Measurements from ENCODE around the gene TACC2. TPM values are rescaled to one million over a fixed set of nuclear protein-coding genes. Genes with fewer than 3 reads are reported as not detected.

The TACC2 gene
- total RNA-seq, 1 donor from 2014 or later = 10.7 TPM

- Mint-ChIP-seq H3K27me3 (ENCODE audit: insufficient read depth, low read depth) (no peaks in the 10 kb centered on the region), H3K27ac (no peak overlapping the region), H3K9me3 (no peaks in the 10 kb centered on the region), H3K4me1 (peaks cover 21% of the 10 kb centered on the region), H3K36me3 (peaks cover 45% of the 10 kb centered on the region), H3K4me3 (no peak overlapping the region)
- Histone ChIP-seq H3K4me1 (peaks cover 7% of the 10 kb centered on the region), H3K4me2 (no peak overlapping the region), H3F3A (ENCODE audit: low read depth) (no peaks in the 10 kb centered on the region), H3K36me3 (no peaks in the 10 kb centered on the region), H3K9ac (no peak overlapping the region), H3K27me3 (no peaks in the 10 kb centered on the region), H3K9me3 (ENCODE audit: low read depth) (no peaks in the 10 kb centered on the region), H3K4me3 (no peak overlapping the region), H2AFZ (replicated peaks) (no peak overlapping the region), H3K79me2 (ENCODE audit: low read depth) (no peaks in the 10 kb centered on the region), H4K20me1 (ENCODE audit: low read depth) (peaks cover 3% of the 10 kb centered on the region), H3K27ac (no peak overlapping the region)
- TF ChIP-seq CTCF (IDR thresholded peaks at IDR 0.05) = no peak
- TF ChIP-seq EZH2 (IDR thresholded peaks at IDR 0.05) = no peak
- TF ChIP-seq EZH2phosphoT487 (IDR thresholded peaks at IDR 0.05) = no peak
- DNase-seq (ENCODE audit: low spot score) = no peak
These were observed 240.7 kb downstream of the TACC2 start for GRCh38 chr10:122229666-122230065.

- no peak overlapping the region for H3K4me3 ChIP-seq
- H3K9me3 Mint-ChIP-seq = no peaks in the 10 kb centered on the region
- H3K36me3 Mint-ChIP-seq = peaks cover 41% of the 10 kb centered on the region
- peaks cover 22% of the 10 kb centered on the region for H3K4me1 Mint-ChIP-seq
- H3F3A ChIP-seq (ENCODE audit: low read depth) = no peaks in the 10 kb centered on the region
- no peaks in the 10 kb centered on the region for H3K36me3 ChIP-seq
- no peak for DNase-seq (ENCODE audit: low spot score)
- H3K9ac ChIP-seq = no peak overlapping the region
- H3K27ac ChIP-seq = no peak overlapping the region
- TF ChIP-seq EZH2phosphoT487 (IDR thresholded peaks at IDR 0.05) (no peak), CTCF (IDR thresholded peaks at IDR 0.05) (no peak), EZH2 (IDR thresholded peaks at IDR 0.05) (no peak)
- H3K4me3 Mint-ChIP-seq = no peak overlapping the region
- no peaks in the 10 kb centered on the region for H3K27me3 Mint-ChIP-seq (ENCODE audit: insufficient read depth, low read depth)
- H4K20me1 ChIP-seq (ENCODE audit: low read depth) = peaks cover 3% of the 10 kb centered on the region
- H3K27ac Mint-ChIP-seq = no peak overlapping the region
- no peaks in the 10 kb centered on the region for H3K79me2 ChIP-seq (ENCODE audit: low read depth)
- no peak overlapping the region for H3K4me2 ChIP-seq
- no peaks in the 10 kb centered on the region for H3K27me3 ChIP-seq
- no peak overlapping the region for H2AFZ ChIP-seq (replicated peaks)
- peaks cover 7% of the 10 kb centered on the region for H3K4me1 ChIP-seq
- H3K9me3 ChIP-seq (ENCODE audit: low read depth) = no peaks in the 10 kb centered on the region
These were observed 241.3 kb downstream of the TACC2 start for GRCh38 chr10:122230222-122230621.

- TF ChIP-seq CTCF (IDR thresholded peaks at IDR 0.05) (no peak), EZH2 (IDR thresholded peaks at IDR 0.05) (no peak), EZH2phosphoT487 (IDR thresholded peaks at IDR 0.05) (no peak)
- no peak overlapping the region for H3K4me3 Mint-ChIP-seq
- H2AFZ ChIP-seq (replicated peaks) = no peak overlapping the region
- no peaks in the 10 kb centered on the region for H3F3A ChIP-seq (ENCODE audit: low read depth)
- H3K4me3 ChIP-seq = no peak overlapping the region
- H3K9me3 Mint-ChIP-seq = no peaks in the 10 kb centered on the region
- no peak overlapping the region for H3K27ac ChIP-seq
- no peaks in the 10 kb centered on the region for H3K79me2 ChIP-seq (ENCODE audit: low read depth)
- H3K4me1 Mint-ChIP-seq = peaks cover 35% of the 10 kb centered on the region
- DNase-seq (ENCODE audit: low spot score) = no peak
- no peak overlapping the region for H3K9ac ChIP-seq
- H4K20me1 ChIP-seq (ENCODE audit: low read depth) = peaks cover 3% of the 10 kb centered on the region
- no peaks in the 10 kb centered on the region for H3K9me3 ChIP-seq (ENCODE audit: low read depth)
- H3K4me1 ChIP-seq = peaks cover 7% of the 10 kb centered on the region
- no peaks in the 10 kb centered on the region for H3K27me3 ChIP-seq
- peak overlapping the region; percentile 69 for H3K27ac Mint-ChIP-seq
- no peak overlapping the region for H3K4me2 ChIP-seq
- H3K27me3 Mint-ChIP-seq (ENCODE audit: insufficient read depth, low read depth) = peaks cover 2% of the 10 kb centered on the region
- no peaks in the 10 kb centered on the region for H3K36me3 ChIP-seq
- peaks cover 38% of the 10 kb centered on the region for H3K36me3 Mint-ChIP-seq
These were observed 243.8 kb downstream of the TACC2 start for GRCh38 chr10:122232769-122233168.
